HepG2 (cell line): Measurements from ENCODE around the gene REST. TPM values are rescaled to one million over a fixed set of nuclear protein-coding genes. Genes with fewer than 3 reads are reported as not detected.

Experiments
- ADNP ChIP-seq: sonication (generic); formaldehyde crosslinking; IDR thresholded peaks from 2 replicates; pipeline ENCODE4 v1.4.0; 2020; ENCODE audit warnings: missing genetic modification reagents
- ATF3 ChIP-seq: sonication (generic); formaldehyde crosslinking; IDR thresholded peaks from 2 replicates; pipeline ENCODE4 v1.4.0; 2020; ENCODE audit warnings: missing genetic modification reagents
- BCL6 ChIP-seq: IDR thresholded peaks from 2 replicates; pipeline ENCODE4 v1.6.1; 2016; ENCODE audit warnings: missing genetic modification reagents, missing compliant biosample characterization
- ESRRA ChIP-seq: sonication (generic); formaldehyde crosslinking; IDR thresholded peaks from 2 replicates; pipeline ENCODE4 v1.5.1; 2020; ENCODE audit warnings: mild to moderate bottlenecking, low read depth, missing genetic modification reagents
- FOXP1 ChIP-seq, 2 experiments: fragments of 450-650 bp in 1 of 2; IDR thresholded peaks; 2 replicates each; pipeline ENCODE4 v1.6.1; 2017 to 2018; ENCODE audit warnings: antibody characterized with exemption in 1 of 2
- HOXA9 ChIP-seq: sonication (generic); formaldehyde crosslinking; IDR thresholded peaks from 2 replicates; pipeline ENCODE4 v1.8.1; 2022; ENCODE audit warnings: missing genetic modification reagents, mild to moderate bottlenecking, moderate library complexity, borderline replicate concordance
- KMT2A ChIP-seq: sonication (generic); formaldehyde crosslinking; IDR thresholded peaks from 2 replicates; pipeline ENCODE4 v1.4.0; 2020; ENCODE audit warnings: missing genetic modification reagents
- MXI1 ChIP-seq: IDR thresholded peaks from 3 replicates; pipeline ENCODE4 v1.6.1; 2012; ENCODE audit warnings: low read depth, low read length, inconsistent platforms, borderline replicate concordance
- NFIC ChIP-seq: IDR thresholded peaks from 2 replicates; pipeline ENCODE4 v1.6.1; 2012; ENCODE audit warnings: mild to moderate bottlenecking, low read length, inconsistent platforms
- NR1H2 ChIP-seq: sonication (generic); formaldehyde crosslinking; IDR thresholded peaks from 2 replicates; pipeline ENCODE4 v1.8.1; 2022; ENCODE audit warnings: low read depth, missing genetic modification reagents, borderline replicate concordance
- POLR2A ChIP-seq, 2 experiments: IDR thresholded peaks; 2 replicates each; pipeline ENCODE4 v1.6.1; 2011; ENCODE audit warnings: low read depth in 2 of 2, low read length in 2 of 2, mild to moderate bottlenecking in 1 of 2, moderate library complexity in 1 of 2; ENCODE audit not compliant: insufficient read depth in 1 of 2
- REL ChIP-seq: sonication (generic); formaldehyde crosslinking; conservative IDR thresholded peaks from 2 replicates; pipeline ENCODE4 v1.8.0; 2022; ENCODE audit warnings: mild to moderate bottlenecking, missing genetic modification reagents, moderate library complexity
- SATB2 ChIP-seq: sonication (generic); formaldehyde crosslinking; IDR thresholded peaks from 2 replicates; pipeline ENCODE4 v1.5.0; 2020; ENCODE audit warnings: missing genetic modification reagents
- SIX4 ChIP-seq: sonication (generic); formaldehyde crosslinking; IDR thresholded peaks from 2 replicates; pipeline ENCODE4 v1.4.0; 2020; ENCODE audit warnings: missing genetic modification reagents
- THAP11 ChIP-seq: IDR thresholded peaks from 2 replicates; pipeline ENCODE4 v1.6.1; 2016; ENCODE audit warnings: missing biosample characterization, missing genetic modification reagents
- ZFP90 ChIP-seq: sonication (generic); formaldehyde crosslinking; IDR thresholded peaks from 2 replicates; pipeline ENCODE4 v1.8.0; 2022; ENCODE audit warnings: missing genetic modification reagents, mild to moderate bottlenecking, inconsistent platforms, borderline replicate concordance
- ZKSCAN8 ChIP-seq: IDR thresholded peaks from 2 replicates; pipeline ENCODE4 v1.6.1; 2016; ENCODE audit warnings: borderline replicate concordance, missing genetic modification reagents, missing compliant biosample characterization
- ZNF10 ChIP-seq: sonication (generic); formaldehyde crosslinking; IDR thresholded peaks from 2 replicates; pipeline ENCODE4 v1.4.0; 2020; ENCODE audit warnings: mild to moderate bottlenecking, low read depth, missing genetic modification reagents, borderline replicate concordance
- ZNF460 ChIP-seq: sonication (generic); formaldehyde crosslinking; IDR thresholded peaks from 2 replicates; pipeline ENCODE4 v1.5.1; 2020; ENCODE audit warnings: missing genetic modification reagents, mild to moderate bottlenecking, borderline replicate concordance
- ZNF513 ChIP-seq: sonication (generic); formaldehyde crosslinking; conservative IDR thresholded peaks from 2 replicates; pipeline ENCODE4 v1.5.0; 2020; ENCODE audit warnings: missing genetic modification reagents
- ZNF761 ChIP-seq: sonication (generic); formaldehyde crosslinking; conservative IDR thresholded peaks from 2 replicates; pipeline ENCODE4 v1.4.0; 2020; ENCODE audit warnings: mild to moderate bottlenecking, missing genetic modification reagents
- ZSCAN12 ChIP-seq: sonication (generic); formaldehyde crosslinking; IDR thresholded peaks from 2 replicates; pipeline ENCODE4 v1.9.0; 2021; ENCODE audit warnings: mild to moderate bottlenecking, missing genetic modification reagents
- polyA plus RNA-seq, 8 experiments: library from polyadenylated mRNA; depleted of rRNA in 3 of 8; stranded (reverse) in 7 of 8; unstranded in 1 of 8; fragments of >200 nt; fragmentation: Illumina TruSeq in 4 of 8; extraction: Trizol in 4 of 8; gene quantifications; 2 replicates each; pipeline versions ENCODE4 v1.2.1 to v1.2.3, GENCODE V29; 2011 to 2016; ENCODE audit warnings: low read depth in 4 of 8, missing spikeins in 1 of 8, mixed read lengths in 1 of 8; ENCODE audit not compliant: insufficient read depth in 1 of 8
- total RNA-seq, 5 experiments: library from RNA; depleted of rRNA; stranded (reverse); fragments of >200 nt; fragmentation: Illumina TruSeq; extraction: Trizol; gene quantifications; 2 replicates each; pipeline ENCODE4 v1.2.3, GENCODE V29; 2016; ENCODE audit warnings: low read depth in 1 of 5
- TF ChIP-seq, protein P1 (sequence below): sonication (generic); formaldehyde crosslinking; IDR thresholded peaks from 2 replicates; pipeline ENCODE4 v1.8.0; 2022; ENCODE audit warnings: low read depth, missing genetic modification reagents
- TF ChIP-seq, protein P2 (sequence below): sonication (generic); formaldehyde crosslinking; IDR thresholded peaks from 2 replicates; pipeline ENCODE4 v1.5.1; 2020; ENCODE audit warnings: missing genetic modification reagents, mild to moderate bottlenecking, borderline replicate concordance

REST gene
- total and polyA plus RNA-seq, 2 of the 13 experiments (the other 11 are each of a cell fraction or from before 2014, with no cell fraction given) = 12.7 to 22.4 TPM

GRCh38 chr4:56908206-56909085 is 746 bp downstream of the REST start (continued):
- TF ChIP-seq HOXA9 = 0 out of 2 replicates have a peak, but pooled peaks have one; percentile 43
- TF ChIP-seq ZNF513 = no peak
- TF ChIP-seq SIX4 (CRISPR knock-in tag) = peak; percentile 86
- no peak for TF ChIP-seq FOXP1 (IDR thresholded peaks at IDR 0.05)
- TF ChIP-seq FOXP1 (CRISPR knock-in tag; IDR thresholded peaks at IDR 0.05) = no peak
- TF ChIP-seq KMT2A (CRISPR knock-in tag) = 0 out of 2 replicates have a peak, but pooled peaks have one; percentile 33
- TF ChIP-seq ZNF761 (CRISPR knock-in tag) = 0 out of 2 replicates have a peak, but pooled peaks have one; percentile 6
- no peak for TF ChIP-seq ZKSCAN8 (CRISPR knock-in tag)
- TF ChIP-seq THAP11 (CRISPR knock-in tag) = peak; percentile 8; the same call in 1 of the 2 replicates
- TF ChIP-seq, protein P1, sequence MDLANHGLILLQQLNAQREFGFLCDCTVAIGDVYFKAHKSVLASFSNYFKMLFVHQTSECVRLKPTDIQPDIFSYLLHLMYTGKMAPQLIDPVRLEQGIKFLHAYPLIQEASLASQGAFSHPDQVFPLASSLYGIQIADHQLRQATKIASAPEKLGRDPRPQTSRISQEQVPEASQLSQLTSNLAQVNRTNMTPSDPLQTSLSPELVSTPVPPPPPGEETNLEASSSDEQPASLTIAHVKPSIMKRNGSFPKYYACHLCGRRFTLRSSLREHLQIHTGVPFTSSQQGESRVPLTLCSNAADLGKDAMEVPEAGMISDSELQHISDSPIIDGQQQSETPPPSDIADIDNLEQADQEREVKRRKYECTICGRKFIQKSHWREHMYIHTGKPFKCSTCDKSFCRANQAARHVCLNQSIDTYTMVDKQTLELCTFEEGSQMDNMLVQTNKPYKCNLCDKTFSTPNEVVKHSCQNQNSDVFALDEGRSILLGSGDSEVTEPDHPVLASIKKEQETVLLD (CRISPR knock-in tag) = peak; percentile 47; the same call in 1 of the 2 replicates
- TF ChIP-seq NFIC = no peak
- TF ChIP-seq POLR2A (IDR thresholded peaks at IDR 0.05; ENCODE audit: insufficient read depth in 1 of 2, low read depth in 2 of 2, low read length in 2 of 2) = 0 out of 4 replicates have a peak, but pooled peaks of 1 of the 2 experiments have one; percentile 10
- no peak for TF ChIP-seq NR1H2
- TF ChIP-seq ADNP (CRISPR knock-in tag) = no peak
- no peak for TF ChIP-seq SATB2 (CRISPR knock-in tag)
- no peak for TF ChIP-seq ATF3
- TF ChIP-seq MXI1 = peak; percentile 52; the same call in 1 of the 3 replicates
- no peak for TF ChIP-seq ZNF460 (CRISPR knock-in tag)
- TF ChIP-seq BCL6 (CRISPR knock-in tag) = no peak
- TF ChIP-seq REL (CRISPR knock-in tag) = 0 out of 2 replicates have a peak, but pooled peaks have one; percentile 35
- TF ChIP-seq, protein P2, sequence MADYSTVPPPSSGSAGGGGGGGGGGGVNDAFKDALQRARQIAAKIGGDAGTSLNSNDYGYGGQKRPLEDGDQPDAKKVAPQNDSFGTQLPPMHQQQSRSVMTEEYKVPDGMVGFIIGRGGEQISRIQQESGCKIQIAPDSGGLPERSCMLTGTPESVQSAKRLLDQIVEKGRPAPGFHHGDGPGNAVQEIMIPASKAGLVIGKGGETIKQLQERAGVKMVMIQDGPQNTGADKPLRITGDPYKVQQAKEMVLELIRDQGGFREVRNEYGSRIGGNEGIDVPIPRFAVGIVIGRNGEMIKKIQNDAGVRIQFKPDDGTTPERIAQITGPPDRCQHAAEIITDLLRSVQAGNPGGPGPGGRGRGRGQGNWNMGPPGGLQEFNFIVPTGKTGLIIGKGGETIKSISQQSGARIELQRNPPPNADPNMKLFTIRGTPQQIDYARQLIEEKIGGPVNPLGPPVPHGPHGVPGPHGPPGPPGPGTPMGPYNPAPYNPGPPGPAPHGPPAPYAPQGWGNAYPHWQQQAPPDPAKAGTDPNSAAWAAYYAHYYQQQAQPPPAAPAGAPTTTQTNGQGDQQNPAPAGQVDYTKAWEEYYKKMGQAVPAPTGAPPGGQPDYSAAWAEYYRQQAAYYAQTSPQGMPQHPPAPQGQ (CRISPR knock-in tag) = no peak
- no peak for TF ChIP-seq ZSCAN12 (CRISPR knock-in tag)
- TF ChIP-seq ESRRA = no peak
- no peak for TF ChIP-seq ZFP90
- TF ChIP-seq ZNF10 = no peak
